ENCODE results near the gene AOAH.
"Not testable (repeated sequence)": the region's sequence is repeated elsewhere in the genome, so short reads cannot be mapped to it uniquely, and the experiment has no call there.

AOAH gene

GRCh38 chr7:36739351-36739750, 15.1 kb upstream of the AOAH start:
- no peak for DNase-seq (ENCODE audit: low read depth in 2 of 2)

- DNase-seq (ENCODE audit: low read depth in 2 of 2): no peak
These were observed 12.6 kb upstream of the AOAH start for GRCh38 chr7:36736899-36737211.

GRCh38 chr7:36736090-36736898, 12.0 kb upstream of the AOAH start:
- no peak for DNase-seq (ENCODE audit: low read depth in 2 of 2)

GRCh38 chr7:36735172-36735571, 10.9 kb upstream of the AOAH start:
- no peak for DNase-seq (ENCODE audit: low read depth in 2 of 2)

GRCh38 chr7:36734731-36735130, 10.4 kb upstream of the AOAH start:
- DNase-seq (ENCODE audit: low read depth in 2 of 2): no peak

- no peak for DNase-seq (ENCODE audit: low read depth in 2 of 2)
These were observed 9.1 kb upstream of the AOAH start for GRCh38 chr7:36733411-36733810.

GRCh38 chr7:36732806-36733205, 8.5 kb upstream of the AOAH start:
- no peak for DNase-seq (ENCODE audit: low read depth in 2 of 2)

- no peak for DNase-seq (ENCODE audit: low read depth in 2 of 2)
These were observed 5.8 kb upstream of the AOAH start for GRCh38 chr7:36730046-36730445.

GRCh38 chr7:36728143-36728542, 3.8 kb upstream of the AOAH start:
- DNase-seq (ENCODE audit: low read depth in 2 of 2): no peak

GRCh38 chr7:36726806-36727503, 2.7 kb upstream of the AOAH start:
- no peak for DNase-seq (ENCODE audit: low read depth in 2 of 2)

GRCh38 chr7:36726311-36726710, 2.0 kb upstream of the AOAH start:
- DNase-seq (ENCODE audit: low read depth in 2 of 2): no peak

- DNase-seq (ENCODE audit: low read depth in 2 of 2): no peak
These were observed 702 bp upstream of the AOAH start for GRCh38 chr7:36724996-36725395.

GRCh38 chr7:36723291-36723690, 1.0 kb downstream of the AOAH start:
- no peak for DNase-seq (ENCODE audit: low read depth in 2 of 2)

- DNase-seq (ENCODE audit: low read depth in 2 of 2): no peak
These were observed 5.1 kb downstream of the AOAH start for GRCh38 chr7:36719083-36719632.

GRCh38 chr7:36717586-36717985, 6.7 kb downstream of the AOAH start:
- DNase-seq (ENCODE audit: low read depth in 2 of 2): no peak

- DNase-seq (ENCODE audit: low read depth in 2 of 2): not testable (repeated sequence)
These were observed 7.5 kb downstream of the AOAH start for GRCh38 chr7:36716802-36717201.

- DNase-seq (ENCODE audit: low read depth in 2 of 2): no peak
These were observed 12.3 kb downstream of the AOAH start for GRCh38 chr7:36712015-36712414.

GRCh38 chr7:36711256-36711655, 13.0 kb downstream of the AOAH start:
- DNase-seq (ENCODE audit: low read depth in 2 of 2): no peak

- no peak for DNase-seq (ENCODE audit: low read depth in 2 of 2)
These were observed 14.0 kb downstream of the AOAH start for GRCh38 chr7:36710186-36710791.

- DNase-seq (ENCODE audit: low read depth in 2 of 2): no peak
These were observed 15.5 kb downstream of the AOAH start for GRCh38 chr7:36708767-36709166.

- DNase-seq (ENCODE audit: low read depth in 2 of 2): no peak
These were observed 16.4 kb downstream of the AOAH start for GRCh38 chr7:36707898-36708297.

GRCh38 chr7:36707465-36707864, 16.8 kb downstream of the AOAH start:
- DNase-seq (ENCODE audit: low read depth in 2 of 2): no peak

- DNase-seq (ENCODE audit: low read depth in 2 of 2): not testable (repeated sequence)
These were observed 20.4 kb downstream of the AOAH start for GRCh38 chr7:36703860-36704259.

Measured in activated CD8-positive, alpha-beta memory T cell treated with anti-CD3 and anti-CD28 coated beads for 4 hours (primary cell).